H9 (cell line): ENCODE data around the gene HRC. TPM values are rescaled to one million over a fixed set of nuclear protein-coding genes. Genes with fewer than 3 reads are reported as not detected.
"Not testable (repeated sequence)": the region's sequence is repeated elsewhere in the genome, so short reads cannot be mapped to it uniquely, and the experiment has no call there.

Experiments used
- DNase-seq: peaks from one replicate; pipeline ENCODE4 v3.0.0-alpha.2; 2017
- H2AFZ ChIP-seq: one replicate; pipeline ENCODE4 v1.6.1; 2013; ENCODE audit warnings: mild to moderate bottlenecking, low read length, control low read depth, moderate library complexity
- H2AK5ac ChIP-seq: 2 replicates; pipeline ENCODE4 v1.6.1; 2013; ENCODE audit warnings: low read length, control low read depth, mixed read lengths; ENCODE audit not compliant: insufficient read length
- H2BK120ac ChIP-seq: one replicate; pipeline ENCODE4 v1.6.1; 2013; ENCODE audit warnings: low read depth, mild to moderate bottlenecking, low read length, control low read depth, inconsistent platforms; ENCODE audit not compliant: poor library complexity, severe bottlenecking
- H2BK12ac ChIP-seq: 2 replicates; pipeline ENCODE4 v1.6.1; 2013; ENCODE audit warnings: low read length, control low read depth, mixed read lengths, low read depth; ENCODE audit not compliant: insufficient read length
- H2BK15ac ChIP-seq: 2 replicates; pipeline ENCODE4 v1.6.1; 2013; ENCODE audit warnings: low read depth, low read length, control low read depth
- H2BK20ac ChIP-seq: one replicate; pipeline ENCODE4 v1.6.1; 2013; ENCODE audit warnings: low read depth, mild to moderate bottlenecking, low read length, control low read depth, inconsistent platforms; ENCODE audit not compliant: poor library complexity, severe bottlenecking
- H2BK5ac ChIP-seq: 2 replicates; pipeline ENCODE4 v1.6.1; 2013; ENCODE audit warnings: low read length, control low read depth, mixed read lengths; ENCODE audit not compliant: insufficient read length
- H3K14ac ChIP-seq: 2 replicates; pipeline ENCODE4 v1.6.1; 2013; ENCODE audit warnings: low read length, control low read depth; ENCODE audit not compliant: insufficient read depth
- H3K18ac ChIP-seq: 2 replicates; pipeline ENCODE4 v1.6.1; 2013; ENCODE audit warnings: low read depth, mild to moderate bottlenecking, mixed read lengths, low read length, control low read depth; ENCODE audit not compliant: insufficient read length
- H3K23ac ChIP-seq: 2 replicates; pipeline ENCODE4 v1.6.1; 2013; ENCODE audit warnings: low read length, control low read depth, mixed read lengths, low read depth; ENCODE audit not compliant: insufficient read length
- H3K23me2 ChIP-seq: 2 replicates; pipeline ENCODE4 v1.6.1; 2013; ENCODE audit warnings: low read depth, mild to moderate bottlenecking, mixed read lengths, low read length, control low read depth; ENCODE audit not compliant: insufficient read length, poor library complexity, severe bottlenecking
- H3K27ac ChIP-seq: 2 replicates; pipeline ENCODE4 v1.5.1; 2013; ENCODE audit warnings: low read length, control low read depth, mixed read lengths, low read depth; ENCODE audit not compliant: insufficient read length
- H3K27me3 ChIP-seq: 2 replicates; pipeline ENCODE4 v1.6.1; 2013; ENCODE audit warnings: low read length, control low read depth, inconsistent platforms; ENCODE audit not compliant: insufficient read depth
- H3K4ac ChIP-seq: 2 replicates; pipeline ENCODE4 v1.6.1; 2013; ENCODE audit warnings: low read depth, mild to moderate bottlenecking, control low read depth, inconsistent platforms, low read length, moderate library complexity
- H3K4me1 ChIP-seq: 2 replicates; pipeline ENCODE4 v1.6.1; 2013; ENCODE audit warnings: low read length, control low read depth, inconsistent platforms; ENCODE audit not compliant: insufficient read depth
- H3K4me2 ChIP-seq: 2 replicates; pipeline ENCODE4 v1.6.1; 2013; ENCODE audit warnings: low read length, control low read depth, mixed read lengths; ENCODE audit not compliant: insufficient read length, insufficient read depth
- H3K56ac ChIP-seq: 2 replicates; pipeline ENCODE4 v1.6.1; 2013; ENCODE audit warnings: low read depth, mild to moderate bottlenecking, mixed read lengths, low read length, control low read depth; ENCODE audit not compliant: insufficient read length
- H3K79me1 ChIP-seq: 2 replicates; pipeline ENCODE4 v1.6.1; 2013; ENCODE audit warnings: low read depth, mild to moderate bottlenecking, moderate library complexity, low read length, control low read depth, inconsistent platforms; ENCODE audit not compliant: insufficient read depth, poor library complexity, severe bottlenecking
- H3K79me2 ChIP-seq: 2 replicates; pipeline ENCODE4 v1.6.1; 2013; ENCODE audit warnings: low read length, control low read depth, inconsistent platforms; ENCODE audit not compliant: insufficient read depth
- H3K9ac ChIP-seq: 2 replicates; pipeline ENCODE4 v1.6.1; 2013; ENCODE audit warnings: low read length, control low read depth, mixed read lengths; ENCODE audit not compliant: insufficient read length; ENCODE audit errors: extremely low read depth
- H3K9me3 ChIP-seq: one replicate; pipeline ENCODE4 v1.6.1; 2013; ENCODE audit warnings: low read depth, low read length, inconsistent platforms; ENCODE audit not compliant: control insufficient read depth
- H3T11ph ChIP-seq: one replicate; pipeline ENCODE4 v1.6.1; 2013; ENCODE audit warnings: mild to moderate bottlenecking, low read length, control low read depth, inconsistent platforms
- H4K20me1 ChIP-seq: one replicate; pipeline ENCODE4 v1.6.1; 2013; ENCODE audit not compliant: control insufficient read depth, insufficient read length, insufficient read depth
- H4K5ac ChIP-seq: 2 replicates; pipeline ENCODE4 v1.6.1; 2013; ENCODE audit warnings: low read depth, mild to moderate bottlenecking, mixed read lengths, low read length, control low read depth; ENCODE audit not compliant: insufficient read length
- H4K8ac ChIP-seq: replicated peaks from 2 replicates; pipeline ENCODE4 v1.6.1; 2013; ENCODE audit warnings: low read length, control low read depth, mixed read lengths, low read depth; ENCODE audit not compliant: insufficient read length
- H4K91ac ChIP-seq: 2 replicates; pipeline ENCODE4 v1.6.1; 2013; ENCODE audit warnings: low read depth, mild to moderate bottlenecking, moderate library complexity, mixed read lengths, low read length, control low read depth; ENCODE audit not compliant: insufficient read length
- H3K27ac Mint-ChIP-seq, 3 experiments: 2 replicates in 2 of 3; 3 replicates in 1 of 3; pipeline ENCODE4 v1.8.0; 2020 to 2021; ENCODE audit warnings: mixed read lengths in 3 of 3, mild to moderate bottlenecking in 1 of 3, moderate library complexity in 1 of 3
- H3K27me3 Mint-ChIP-seq: 2 replicates; pipeline ENCODE4 v1.8.0; 2021; ENCODE audit warnings: low read depth, mild to moderate bottlenecking, moderate library complexity, mixed read lengths
- H3K36me3 Mint-ChIP-seq, 3 experiments: 2 replicates in 2 of 3; 3 replicates in 1 of 3; pipeline ENCODE4 v1.8.0; 2020 to 2021; ENCODE audit warnings: low read depth in 3 of 3, mixed read lengths in 3 of 3; ENCODE audit not compliant: insufficient read depth in 1 of 3
- H3K4me1 Mint-ChIP-seq, 2 experiments: 2 replicates each; pipeline ENCODE4 v1.8.0; 2020; ENCODE audit warnings: mixed read lengths in 2 of 2
- H3K4me3 Mint-ChIP-seq, 2 experiments: 2 replicates in 1 of 2; 3 replicates in 1 of 2; pipeline ENCODE4 v1.8.0; 2020 to 2021; ENCODE audit warnings: mild to moderate bottlenecking in 2 of 2, mixed read lengths in 2 of 2, moderate library complexity in 1 of 2
- H3K9me3 Mint-ChIP-seq, 2 experiments: 2 replicates in 1 of 2; 3 replicates in 1 of 2; pipeline ENCODE4 v1.8.0; 2020; ENCODE audit warnings: mild to moderate bottlenecking in 2 of 2, mixed read lengths in 2 of 2, moderate library complexity in 1 of 2
- CTCF ChIP-seq: fragments of 200-600 bp; sonication (generic); conservative IDR thresholded peaks from 3 replicates; pipeline ENCODE4 v1.8.0; 2021; ENCODE audit warnings: antibody characterized with exemption, mild to moderate bottlenecking
- WGBS: extraction: QIAGEN DNeasy Blood & Tissue Kit; methylation state at CpG from one replicate; pipeline ENCODE4 v1.1.7; 2013; ENCODE audit warnings: missing lambda C conversion rate, low lambda C conversion rate, mixed read lengths; ENCODE audit not compliant: insufficient read length; ENCODE audit errors: extremely low coverage; 5-methylcytosine and 5-hydroxymethylcytosine counted together
- total RNA-seq: library from RNA; stranded (reverse); gene quantifications from 2 replicates; pipeline ENCODE4 v1.2.1, GENCODE V29; 2021

HRC gene
- total RNA-seq, 1 experiment from 2014 or later: 1.8 TPM

GRCh38 chr19:49127674-49128544 lies 27.3 kb downstream of the HRC start:
- Histone ChIP-seq H3T11ph (no peak overlapping the region), H2BK15ac (no peak overlapping the region), H3K14ac (peak overlapping the region; percentile 65; the same call in 1 of the 2 replicates), H3K23me2 (peaks cover 8% of the 10 kb centered on the region), H2BK120ac (no peak overlapping the region), H2AK5ac (no peak overlapping the region), H2AFZ (peak overlapping the region; percentile 57), H3K9me3 (no peaks in the 10 kb centered on the region), H3K23ac (no peak overlapping the region), H4K8ac (no peak overlapping the region), H4K5ac (no peak overlapping the region), H3K56ac (no peak overlapping the region), H3K4me1 (peaks cover 4% of the 10 kb centered on the region; the same call in 1 of the 2 replicates), H3K18ac (peak overlapping the region; percentile 87), H4K91ac (no peak overlapping the region), H3K4me2 (peak overlapping the region; percentile 67), H2BK20ac (no peak overlapping the region), H3K79me1 (no peaks in the 10 kb centered on the region), H4K20me1 (no peaks in the 10 kb centered on the region), H2BK12ac (no peak overlapping the region), H3K27me3 (no peaks in the 10 kb centered on the region), H3K27ac (no peak overlapping the region), H2BK5ac (no peak overlapping the region), H3K4ac (no peak overlapping the region), H3K79me2 (no peaks in the 10 kb centered on the region), H3K9ac (no peak overlapping the region)
- DNase-seq: peak; percentile 97
- H3K4me1 Mint-ChIP-seq: peaks cover 21 to 34% of the 10 kb centered on the region in 2 experiments
- H3K27ac Mint-ChIP-seq: peak overlapping the region; percentile 82 to 95 (median 93); a peak in 5 of 7 replicates
- peaks cover 8% of the 10 kb centered on the region for H3K27me3 Mint-ChIP-seq
- TF ChIP-seq CTCF: 0 out of 3 replicates have a peak, but pooled peaks have one; percentile 12
- no peaks in the 10 kb centered on the region for H3K9me3 Mint-ChIP-seq
- peak overlapping the region; percentile 69 to 92 for H3K4me3 Mint-ChIP-seq
- WGBS: no CpG with 5 or more reads among the region's 63 CpGs
- peaks cover 6 to 13% (median 9%) of the 10 kb centered on the region in 3 experiments; a peak in 5 of 7 replicates for H3K36me3 Mint-ChIP-seq

- peaks cover 18 to 29% of the 10 kb centered on the region in 2 experiments for H3K4me1 Mint-ChIP-seq
- H3K9me3 ChIP-seq, H2BK5ac ChIP-seq, H4K20me1 ChIP-seq, H3K23ac ChIP-seq, H2AK5ac ChIP-seq, H3K9ac ChIP-seq, H3T11ph ChIP-seq, H2BK20ac ChIP-seq, H3K27me3 ChIP-seq, H4K91ac ChIP-seq, H3K4ac ChIP-seq, H2BK15ac ChIP-seq, DNase-seq, H3K18ac ChIP-seq, H3K27ac Mint-ChIP-seq, H3K9me3 Mint-ChIP-seq, H3K79me2 ChIP-seq, H3K79me1 ChIP-seq, H3K56ac ChIP-seq, H3K14ac ChIP-seq, H3K23me2 ChIP-seq, H2BK12ac ChIP-seq, H2BK120ac ChIP-seq, H2AFZ ChIP-seq, H4K8ac ChIP-seq, H4K5ac ChIP-seq, H3K4me1 ChIP-seq, H3K27ac ChIP-seq: not testable (repeated sequence)
- H3K36me3 Mint-ChIP-seq: peaks cover 6 to 13% (median 7%) of the 10 kb centered on the region in 3 experiments; a peak in 5 of 7 replicates
- peak overlapping the region in 1 of 2 experiments; percentile 92; a peak in 2 of 5 replicates for H3K4me3 Mint-ChIP-seq
- no CpG with 5 or more reads among the region's 12 CpGs for WGBS
- H3K4me2 ChIP-seq: peak overlapping the region; percentile 67
- H3K27me3 Mint-ChIP-seq: peaks cover 14% of the 10 kb centered on the region
Observed at GRCh38 chr19:49127225-49127624, 28.0 kb downstream of the HRC start.
